Sigmoid colon (tissue), 7 donors: Measurements from ENCODE around the gene APOH. TPM values are rescaled to one million over a fixed set of nuclear protein-coding genes. Genes with fewer than 3 reads are reported as not detected.
A peak's percentile ranks its signal among the peaks of the same experiment; 100 is the strongest.

Experiments used
- DNase-seq: peaks from one replicate; pipeline ENCODE4 v3.0.0-alpha.2; 2019
- H3K27ac ChIP-seq, 4 donors: fragments of 200-600 bp; sonication (generic); one replicate each; pipeline ENCODE4 v1.5.1; 2016 to 2019; ENCODE audit warnings: mild to moderate bottlenecking in 1 of 4
- H3K27me3 ChIP-seq, 3 donors: fragments of 200-600 bp; sonication (generic); one replicate each; pipeline ENCODE4 v1.5.1; 2019; ENCODE audit warnings: mild to moderate bottlenecking in 1 of 3
- H3K36me3 ChIP-seq, 4 donors: fragments of 200-600 bp; sonication (generic); one replicate each; pipeline ENCODE4 v1.5.1; 2016 to 2019
- H3K4me1 ChIP-seq, 4 donors: fragments of 200-600 bp; sonication (generic); one replicate each; pipeline ENCODE4 v1.5.1; 2017 to 2019
- H3K4me3 ChIP-seq, 4 donors: fragments of 200-600 bp; sonication (generic); one replicate each; pipeline ENCODE4 v1.5.1; 2017 to 2019; ENCODE audit warnings: mild to moderate bottlenecking in 2 of 4, moderate library complexity in 1 of 4
- H3K9me3 ChIP-seq, 4 donors: fragments of 200-600 bp in 3 of 4; sonication (generic) in 3 of 4; one replicate each; pipeline versions ENCODE4 v1.5.1 to v1.6.1; 2013 to 2019
- EP300 ChIP-seq, 4 donors: sonication (generic); formaldehyde crosslinking; IDR thresholded peaks; one replicate each; pipeline ENCODE4 v1.6.1; 2017; ENCODE audit warnings: antibody characterized with exemption in 4 of 4
- POLR2A ChIP-seq, 2 donors: fragments of 450-650 bp; IDR thresholded peaks; one replicate each; pipeline ENCODE4 v1.6.1; 2016; ENCODE audit warnings: antibody characterized with exemption in 2 of 2, mild to moderate bottlenecking in 2 of 2, moderate library complexity in 2 of 2
- POLR2AphosphoS5 ChIP-seq, 4 donors: sonication (generic); formaldehyde crosslinking; IDR thresholded peaks; one replicate each; pipeline ENCODE4 v1.6.1; 2017; ENCODE audit warnings: antibody characterized with exemption in 4 of 4
- WGBS, 2 donors: extraction: QIAGEN DNeasy Blood & Tissue Kit; methylation state at CpG; one replicate each; pipeline ENCODE4 v1.1.7; 2013; 5-methylcytosine and 5-hydroxymethylcytosine counted together
- intact Hi-C: fragments of 100-400 bp; cut with DNase I; formaldehyde crosslinking; loops from one replicate; pipeline ENCODE4 v1.15.1; 2023
- polyA plus RNA-seq, 3 donors: library from polyadenylated mRNA; stranded (reverse); fragments of 200-250 nt; gene quantifications; one replicate each; pipeline ENCODE4 v1.2.3, GENCODE V29; 2013
- total RNA-seq, 4 donors: library from RNA; depleted of rRNA; stranded (reverse); fragments of >200 nt; gene quantifications; one replicate each; pipeline ENCODE4 v1.1.0, GENCODE V29; 2016
- TF ChIP-seq, protein P1 (sequence below), 4 experiments: fragments of 450-650 bp in 3 of 4; fragments of 200-600 bp in 1 of 4; IDR thresholded peaks; one replicate each; pipeline ENCODE4 v1.5.1; 2016 to 2019; ENCODE audit warnings: antibody characterized with exemption in 4 of 4, mild to moderate bottlenecking in 3 of 4, moderate library complexity in 2 of 4
- donor health status: healthy with polysubstance abuse.
- donor health status: Bipolar disorder and iron deficiency.
- donor health status: healthy.

Gene APOH
- total and polyA plus RNA-seq, 7 donors, result 0.20 to 0.71 TPM; not detected in 5

DNA sequence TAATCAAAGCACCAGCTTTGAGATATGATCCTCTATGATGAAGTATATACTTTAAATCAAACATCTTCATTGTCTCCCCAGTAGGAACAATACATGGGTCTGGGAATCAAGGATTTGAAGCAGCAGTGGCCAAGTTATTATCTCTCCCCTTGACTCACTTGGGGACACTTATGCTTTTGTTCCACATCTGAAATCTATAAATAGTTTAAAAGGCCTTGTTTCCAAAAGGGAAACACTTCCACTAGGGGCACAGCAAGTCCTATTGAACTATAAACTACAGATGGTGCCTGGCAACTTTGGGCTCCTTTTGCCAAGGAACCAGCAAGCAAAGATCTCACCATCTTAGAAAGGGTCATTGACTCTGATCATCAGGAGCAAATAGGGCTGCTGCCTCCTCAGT, 21.3 kb downstream of the APOH start:
- Histone ChIP-seq H3K27me3 (no peaks in the 10 kb centered on the region), H3K4me1 (no peaks in the 10 kb centered on the region), H3K9me3 (no peaks in the 10 kb centered on the region), H3K4me3 (no peak overlapping the region), H3K27ac (no peak overlapping the region), H3K36me3 (no peaks in the 10 kb centered on the region)
- intact Hi-C loops, result no loop called here
- no peak for DNase-seq
- TF ChIP-seq, protein P1, sequence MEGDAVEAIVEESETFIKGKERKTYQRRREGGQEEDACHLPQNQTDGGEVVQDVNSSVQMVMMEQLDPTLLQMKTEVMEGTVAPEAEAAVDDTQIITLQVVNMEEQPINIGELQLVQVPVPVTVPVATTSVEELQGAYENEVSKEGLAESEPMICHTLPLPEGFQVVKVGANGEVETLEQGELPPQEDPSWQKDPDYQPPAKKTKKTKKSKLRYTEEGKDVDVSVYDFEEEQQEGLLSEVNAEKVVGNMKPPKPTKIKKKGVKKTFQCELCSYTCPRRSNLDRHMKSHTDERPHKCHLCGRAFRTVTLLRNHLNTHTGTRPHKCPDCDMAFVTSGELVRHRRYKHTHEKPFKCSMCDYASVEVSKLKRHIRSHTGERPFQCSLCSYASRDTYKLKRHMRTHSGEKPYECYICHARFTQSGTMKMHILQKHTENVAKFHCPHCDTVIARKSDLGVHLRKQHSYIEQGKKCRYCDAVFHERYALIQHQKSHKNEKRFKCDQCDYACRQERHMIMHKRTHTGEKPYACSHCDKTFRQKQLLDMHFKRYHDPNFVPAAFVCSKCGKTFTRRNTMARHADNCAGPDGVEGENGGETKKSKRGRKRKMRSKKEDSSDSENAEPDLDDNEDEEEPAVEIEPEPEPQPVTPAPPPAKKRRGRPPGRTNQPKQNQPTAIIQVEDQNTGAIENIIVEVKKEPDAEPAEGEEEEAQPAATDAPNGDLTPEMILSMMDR (IDR thresholded peaks at IDR 0.05), result no peak
- TF ChIP-seq POLR2A (IDR thresholded peaks at IDR 0.05) (no peak), POLR2AphosphoS5 (IDR thresholded peaks at IDR 0.05) (no peak), EP300 (IDR thresholded peaks at IDR 0.05) (no peak)

DNA sequence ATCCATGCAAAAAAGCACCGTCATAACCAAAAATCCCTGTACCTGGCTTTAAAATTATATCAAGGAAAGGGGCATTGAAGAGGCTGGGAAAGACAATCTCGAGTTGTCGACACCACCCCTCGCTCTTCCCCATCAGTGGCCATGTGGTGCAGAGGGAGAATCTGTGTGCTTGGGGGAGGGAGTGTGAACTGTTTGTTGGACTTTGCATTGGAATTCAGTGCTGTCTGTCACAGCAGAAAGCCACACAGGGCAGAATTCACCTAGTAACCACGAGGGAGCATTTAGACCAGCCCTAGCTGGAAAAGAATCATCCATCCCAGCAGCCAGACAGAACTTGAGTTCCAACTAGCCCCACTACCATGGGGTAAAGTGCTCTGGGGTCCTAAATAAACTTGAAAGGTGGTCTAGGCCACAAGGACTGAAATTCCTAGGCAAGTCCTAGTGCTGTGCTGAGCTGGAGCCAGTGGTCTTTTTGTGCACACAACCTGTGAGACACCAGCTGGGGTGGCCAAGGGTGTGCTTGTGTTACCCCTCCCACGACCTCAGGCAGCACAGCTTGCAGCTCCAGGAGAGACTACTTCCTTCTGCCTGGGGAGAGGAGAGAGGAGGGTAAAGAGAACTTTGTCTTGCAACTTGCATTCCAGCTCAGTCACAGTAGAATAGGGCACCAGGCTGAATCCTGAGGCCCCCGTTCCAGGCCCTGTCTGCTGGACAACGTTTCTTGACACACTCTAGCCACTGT, 25.8 kb downstream of the APOH start:
- no peak for DNase-seq
- 87 to 93% methylated on average over 8 of the region's 8 CpGs for WGBS, 2 donors
- intact Hi-C loops, result no loop called here
- no peaks in the 10 kb centered on the region for H3K4me1 ChIP-seq
- no peaks in the 10 kb centered on the region for H3K9me3 ChIP-seq
- no peak overlapping the region for H3K4me3 ChIP-seq
- no peaks in the 10 kb centered on the region for H3K36me3 ChIP-seq
- no peak overlapping the region for H3K27ac ChIP-seq
- TF ChIP-seq POLR2AphosphoS5 (IDR thresholded peaks at IDR 0.05) (no peak), POLR2A (IDR thresholded peaks at IDR 0.05) (no peak), EP300 (IDR thresholded peaks at IDR 0.05) (no peak)
- TF ChIP-seq, protein P1 (IDR thresholded peaks at IDR 0.05), result no peak
- H3K27me3 ChIP-seq, result no peaks in the 10 kb centered on the region

DNA sequence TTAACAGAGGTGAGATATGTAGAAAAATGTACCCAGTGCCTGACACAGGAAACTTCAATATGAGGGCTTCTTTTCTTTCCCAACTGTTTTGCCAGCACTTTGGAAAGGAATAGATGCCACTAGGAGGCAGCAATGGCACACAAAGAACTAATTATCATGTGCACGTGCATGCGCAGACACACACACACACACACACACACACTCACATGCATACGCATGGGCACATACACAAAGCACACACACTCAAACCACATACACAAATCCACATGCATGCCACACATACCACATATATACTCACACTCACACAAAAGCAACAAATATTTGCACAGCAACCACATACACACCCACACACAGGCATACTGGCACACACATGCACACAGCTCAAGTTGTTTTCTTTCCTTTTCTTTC, 28.5 kb downstream of the APOH start:
- no peak for DNase-seq
- Histone ChIP-seq H3K4me1 (no peaks in the 10 kb centered on the region), H3K27me3 (no peaks in the 10 kb centered on the region), H3K36me3 (no peaks in the 10 kb centered on the region), H3K9me3 (no peaks in the 10 kb centered on the region), H3K27ac (no peak overlapping the region), H3K4me3 (no peak overlapping the region)
- intact Hi-C loops, result no loop called here
- TF ChIP-seq, protein P1 (IDR thresholded peaks at IDR 0.05), result peak in 2 of 4 experiments; percentile 38
- TF ChIP-seq EP300 (IDR thresholded peaks at IDR 0.05) (no peak), POLR2A (IDR thresholded peaks at IDR 0.05) (no peak)
- 2 to 6% methylated on average over 3 of the region's 3 CpGs for WGBS, 2 donors

DNA sequence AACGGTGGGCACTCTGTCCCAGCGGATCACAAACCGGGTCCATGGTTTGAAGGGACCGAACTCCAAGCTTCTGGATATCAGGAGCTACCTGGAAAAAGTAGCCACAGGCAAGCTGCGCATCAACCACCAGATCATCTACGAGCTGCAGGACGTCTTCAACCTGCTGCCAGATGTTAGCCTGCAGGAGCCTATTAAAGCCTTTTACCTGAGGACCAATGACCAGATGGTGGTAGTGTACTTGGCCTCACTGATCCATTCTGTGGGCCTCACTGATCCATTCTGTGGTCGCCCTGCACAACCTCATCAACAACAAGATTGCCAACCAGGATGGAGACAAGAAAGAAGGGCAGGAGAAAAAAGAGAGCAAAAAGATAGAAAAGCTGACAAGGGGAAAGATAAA, 31.0 kb downstream of the APOH start:
- H3K9me3 ChIP-seq, result no peaks in the 10 kb centered on the region
- WGBS, 2 donors, result 95 to 98% methylated on average over 8 of the region's 8 CpGs
- H3K27me3 ChIP-seq, result no peaks in the 10 kb centered on the region
- TF ChIP-seq EP300 (IDR thresholded peaks at IDR 0.05) (no peak), POLR2AphosphoS5 (IDR thresholded peaks at IDR 0.05) (no peak)
- TF ChIP-seq, protein P1 (IDR thresholded peaks at IDR 0.05), result no peak
- H3K36me3 ChIP-seq, result no peaks in the 10 kb centered on the region
- H3K27ac ChIP-seq, result no peak overlapping the region
- intact Hi-C loops, result no loop called here
- H3K4me3 ChIP-seq, result no peak overlapping the region
- no peaks in the 10 kb centered on the region for H3K4me1 ChIP-seq
- no peak for DNase-seq

DNA sequence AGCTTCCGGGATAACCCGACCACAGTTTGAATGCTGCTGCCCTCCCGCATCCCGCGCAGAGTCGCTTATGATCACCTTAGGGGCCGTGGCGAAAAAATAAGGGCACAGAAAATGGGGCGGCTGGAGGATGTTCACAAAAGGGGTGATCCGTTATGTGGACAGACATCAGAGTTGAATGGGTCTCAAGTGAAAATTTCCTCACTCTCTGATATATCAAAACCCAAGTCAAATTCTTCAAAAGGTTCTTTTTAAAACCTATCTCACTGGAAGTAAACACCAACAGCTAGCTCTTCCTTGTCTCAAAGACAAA, 36.9 kb downstream of the APOH start:
- Histone ChIP-seq H3K36me3 (no peaks in the 10 kb centered on the region), H3K4me3 (peak overlapping the region; percentile 58 to 86 (median 70)), H3K27me3 (no peaks in the 10 kb centered on the region), H3K27ac (peak overlapping the region; percentile 64 to 82 (median 78)), H3K4me1 (peaks cover 3 to 30% (median 18%) of the 10 kb centered on the region in 4 donors), H3K9me3 (no peaks in the 10 kb centered on the region)
- intact Hi-C loops, result no loop called here
- no peak for DNase-seq
- 2% methylated on average over 10 of the region's 10 CpGs for WGBS, 2 donors
- TF ChIP-seq POLR2AphosphoS5 (IDR thresholded peaks at IDR 0.05) (no peak), EP300 (IDR thresholded peaks at IDR 0.05) (no peak), POLR2A (IDR thresholded peaks at IDR 0.05) (no peak)
- TF ChIP-seq, protein P1 (IDR thresholded peaks at IDR 0.05), result no peak
